SHP77 (cell line): Measurements from ENCODE around the gene GLB1L3.
A peak's percentile ranks its signal among the peaks of the same experiment; 100 is the strongest.
"Not testable (repeated sequence)": the region's sequence is repeated elsewhere in the genome, so short reads cannot be mapped to it uniquely, and the experiment has no call there.

ENCODE experiments used
- DNase-seq, 2 experiments: peaks; one replicate each; lab custom pipeline; 2025; lab: John Stamatoyannopoulos, UW

Gene GLB1L3

DNA sequence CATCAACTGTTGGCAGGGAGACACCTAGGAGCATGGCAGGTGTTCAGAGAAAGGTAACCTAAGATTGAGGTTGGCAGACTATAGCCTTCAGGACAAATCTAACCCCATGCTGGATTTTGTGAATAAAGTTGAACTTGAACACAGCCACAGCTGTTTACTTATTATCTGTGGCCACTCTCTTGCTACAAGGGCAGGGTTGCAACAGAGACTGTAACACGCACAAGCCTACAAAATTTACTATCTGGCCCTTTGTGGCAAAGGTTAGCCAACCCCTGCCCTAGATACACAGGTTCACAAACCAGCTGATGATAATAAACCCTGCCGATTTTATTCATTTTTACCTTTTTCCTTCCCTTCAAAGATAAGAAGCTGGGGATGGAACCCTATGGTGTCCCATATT is 25.5 kb upstream of the GLB1L3 start:
- no peak for DNase-seq

- DNase-seq, result peak in 1 of 2 experiments; percentile 21
Observed at GRCh38 chr11:134252346-134253187, 23.6 kb upstream of the GLB1L3 start.

DNA sequence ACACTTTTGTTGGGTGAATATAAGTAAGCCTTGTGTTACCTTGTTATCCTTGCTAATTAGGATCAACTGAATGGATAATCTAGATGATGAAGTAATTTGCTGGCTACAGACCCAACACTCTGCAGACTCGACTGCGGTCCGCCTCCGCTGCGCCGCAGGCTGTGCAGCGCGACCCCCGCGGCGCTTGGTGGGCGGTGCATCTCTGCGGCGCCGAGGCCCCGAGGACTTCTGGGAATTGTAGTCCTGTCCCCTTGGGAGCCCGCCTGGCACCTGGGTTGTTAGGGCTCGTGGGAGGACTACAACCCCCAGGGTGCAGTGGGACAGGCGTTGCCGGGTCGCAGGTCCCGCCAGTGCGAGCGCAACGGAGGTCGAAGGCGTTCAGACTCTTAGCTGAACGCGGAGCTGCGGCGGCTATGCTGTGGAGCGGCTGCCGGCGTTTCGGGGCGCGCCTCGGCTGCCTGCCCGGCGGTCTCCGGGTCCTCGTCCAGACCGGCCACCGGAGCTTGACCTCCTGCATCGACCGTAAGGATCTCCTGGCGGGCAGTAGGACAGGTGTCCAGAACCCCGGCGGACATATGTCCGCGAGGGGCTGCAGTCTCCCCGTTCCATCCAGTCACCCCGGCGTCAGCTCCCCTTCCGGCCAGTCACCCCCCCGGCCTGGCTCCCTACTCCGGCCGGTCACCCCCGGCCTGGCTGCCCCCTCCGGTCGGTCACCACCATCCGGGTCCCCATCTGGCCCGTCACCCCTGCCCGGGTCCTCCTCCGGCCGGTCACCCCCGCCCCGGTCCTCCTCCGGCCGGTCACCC is 22.8 kb upstream of the GLB1L3 start, which contains the start of the genes ACAD8 and THYN1:
Gene ACAD8, plus strand, starts transcription at position 381 of the 806 bp plus-strand sequence. Its CDS starts 33 bp downstream, at position 414.
Gene THYN1, minus strand, starts transcription at position 165 of the 806 bp plus-strand sequence. CDS start 470 bp downstream, outside the sequence.
- peak; percentile 96 to 98 for DNase-seq

GRCh38 chr11:134254433-134255183 is 21.6 kb upstream of the GLB1L3 start:
- no peak for DNase-seq

DNA sequence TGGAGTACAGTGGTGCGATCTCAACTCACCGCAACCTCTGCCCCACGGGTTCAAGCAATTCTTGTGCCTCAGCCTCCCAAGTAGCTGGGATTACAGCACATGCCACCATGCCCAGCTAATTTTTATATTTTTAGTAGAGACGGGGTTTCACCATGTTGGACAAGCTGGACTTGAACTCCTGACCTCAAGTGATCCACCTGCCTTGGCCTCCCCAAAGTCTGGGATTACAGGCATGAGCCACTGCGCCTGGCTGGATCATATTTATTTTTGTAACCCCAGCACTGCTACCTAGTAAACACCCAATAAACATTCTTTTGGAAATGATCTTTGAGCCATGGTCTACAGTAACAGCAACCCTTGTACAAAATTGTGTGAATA is 21.0 kb upstream of the GLB1L3 start:
- not testable (repeated sequence) for DNase-seq

GRCh38 chr11:134257101-134257500 is 19.1 kb upstream of the GLB1L3 start:
- DNase-seq, result no peak

DNA sequence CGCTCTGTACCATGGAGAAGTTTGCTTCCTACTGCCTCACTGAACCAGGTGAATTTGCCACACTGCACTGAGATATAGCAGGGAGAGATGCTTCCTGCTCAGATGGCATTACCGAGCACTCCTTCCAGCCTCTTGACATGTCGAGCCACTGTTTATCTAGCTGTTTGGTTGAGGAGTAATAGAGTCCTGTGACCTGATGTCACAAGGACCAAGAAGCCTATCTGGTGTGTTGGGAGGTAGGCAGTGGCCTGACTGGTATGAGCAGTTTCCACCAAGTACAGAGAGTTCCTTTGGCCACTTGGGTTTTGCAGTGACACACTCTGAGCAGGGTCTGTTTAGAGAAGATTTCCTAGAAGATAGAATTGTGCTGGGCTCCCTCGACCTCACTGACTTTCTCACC is 17.6 kb upstream of the GLB1L3 start:
- no peak for DNase-seq

DNA sequence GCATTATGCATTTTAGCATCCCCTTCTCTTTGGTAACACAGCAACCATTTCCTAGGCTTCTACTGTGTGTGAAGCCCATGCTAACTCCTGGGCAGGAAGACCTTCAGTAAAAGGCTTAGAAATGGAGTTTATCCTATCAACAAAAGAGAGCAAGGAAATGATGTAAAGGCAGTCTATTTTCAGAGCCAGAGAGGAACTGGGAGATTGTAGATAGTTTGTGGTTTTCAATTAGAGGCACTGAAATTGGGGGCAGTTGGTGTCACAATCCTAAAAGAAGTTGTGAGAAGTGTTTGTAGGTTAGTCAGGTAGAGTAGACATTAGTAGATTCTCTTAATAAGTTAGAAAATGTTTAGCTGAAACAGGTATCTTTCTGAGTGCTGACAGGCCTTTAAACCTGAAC is 15.7 kb upstream of the GLB1L3 start:
- no peak for DNase-seq

DNA sequence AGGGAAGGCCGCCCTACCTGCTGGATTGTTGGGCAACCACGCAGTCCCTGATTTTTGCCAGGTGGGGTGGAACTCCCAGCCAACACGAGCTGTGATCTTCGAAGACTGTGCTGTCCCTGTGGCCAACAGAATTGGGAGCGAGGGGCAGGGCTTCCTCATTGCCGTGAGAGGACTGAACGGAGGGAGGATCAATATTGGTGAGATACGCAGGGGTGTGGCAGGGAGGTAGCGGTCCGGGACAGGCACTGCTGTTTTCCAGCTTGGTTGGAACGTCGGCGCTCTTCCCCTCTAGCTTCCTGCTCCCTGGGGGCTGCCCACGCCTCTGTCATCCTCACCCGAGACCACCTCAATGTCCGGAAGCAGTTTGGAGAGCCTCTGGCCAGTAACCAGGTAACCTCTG is 15.2 kb upstream of the GLB1L3 start:
- no peak for DNase-seq

DNA sequence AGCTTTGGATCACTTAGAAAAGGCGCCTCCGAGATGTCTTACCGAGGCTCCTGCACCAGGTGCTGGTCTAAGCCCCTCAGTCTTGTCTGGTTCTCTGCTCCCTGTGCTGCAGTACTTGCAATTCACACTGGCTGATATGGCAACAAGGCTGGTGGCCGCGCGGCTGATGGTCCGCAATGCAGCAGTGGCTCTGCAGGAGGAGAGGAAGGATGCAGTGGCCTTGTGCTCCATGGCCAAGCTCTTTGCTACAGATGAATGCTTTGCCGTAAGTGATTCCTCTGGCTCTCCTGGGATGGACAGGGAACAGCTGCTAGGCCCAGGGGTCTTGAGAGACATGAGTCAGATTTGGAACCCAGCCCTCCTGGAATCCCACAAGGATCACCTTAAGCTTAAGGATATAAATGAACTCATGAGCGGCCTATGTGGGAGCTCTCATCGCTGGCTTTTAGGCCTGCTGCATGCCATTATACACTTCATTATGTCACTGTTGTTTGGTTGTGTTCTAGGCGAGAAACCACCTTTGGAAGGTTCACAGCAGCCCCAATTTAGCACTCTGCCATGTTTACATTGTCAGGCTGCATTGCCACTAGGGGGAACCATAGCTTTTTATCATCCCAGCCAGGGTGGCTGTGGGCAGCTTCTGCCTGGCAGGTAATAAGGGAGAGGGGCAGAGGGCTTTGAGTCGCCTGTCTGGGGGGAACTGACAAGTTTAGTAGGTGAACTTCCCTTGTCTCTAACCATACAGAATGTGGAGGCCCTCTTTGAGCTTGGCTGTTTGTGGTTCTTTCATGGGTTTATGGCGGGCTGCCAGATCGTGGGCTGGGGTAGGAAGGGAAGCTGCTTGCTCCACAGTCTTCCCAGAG is 14.3 kb upstream of the GLB1L3 start:
- DNase-seq, result peak; percentile 12 to 20

- DNase-seq, result no peak
Observed at GRCh38 chr11:134264966-134265764, 11.0 kb upstream of the GLB1L3 start.

- no peak for DNase-seq
Observed at GRCh38 chr11:134266440-134266839, 9.7 kb upstream of the GLB1L3 start.

DNA sequence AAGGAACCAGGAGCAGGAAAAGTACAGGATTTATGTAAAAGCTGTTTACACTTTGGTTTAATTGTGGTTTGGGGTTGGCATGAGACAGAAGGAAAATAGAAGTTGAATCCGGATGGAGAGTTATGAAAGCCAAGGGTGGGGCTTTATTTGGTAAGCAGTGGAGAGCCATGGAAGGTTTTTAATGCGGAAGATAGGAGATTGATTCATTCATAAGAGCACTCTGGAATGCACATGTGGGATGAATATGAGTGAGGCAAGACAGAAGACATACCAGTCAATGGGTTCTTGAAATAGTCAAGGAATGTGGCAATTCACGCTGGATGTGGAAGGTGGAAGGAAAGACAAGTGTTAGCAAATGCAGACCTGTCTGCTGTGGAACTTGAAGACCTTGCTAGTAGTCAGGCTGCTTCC is 9.3 kb upstream of the GLB1L3 start:
- DNase-seq, result no peak

DNA sequence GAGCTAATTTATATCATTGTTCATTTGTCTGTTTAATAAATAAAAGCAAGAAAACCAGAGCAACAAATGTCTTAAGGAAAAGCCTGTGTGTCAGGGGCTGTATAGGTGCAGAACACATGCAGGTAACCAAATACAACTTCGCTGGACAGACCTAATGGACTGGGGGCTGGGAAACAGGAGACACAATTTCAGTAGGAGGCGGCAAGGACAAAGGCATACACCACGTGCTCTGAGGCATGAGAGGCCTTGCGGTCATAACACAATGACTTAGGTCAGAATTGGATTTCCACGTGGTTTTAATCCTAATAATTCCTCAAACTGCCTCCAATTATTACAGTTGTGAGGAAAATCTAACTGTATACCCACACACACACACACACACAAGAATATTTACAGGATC is 8.7 kb upstream of the GLB1L3 start:
- no peak for DNase-seq

DNA sequence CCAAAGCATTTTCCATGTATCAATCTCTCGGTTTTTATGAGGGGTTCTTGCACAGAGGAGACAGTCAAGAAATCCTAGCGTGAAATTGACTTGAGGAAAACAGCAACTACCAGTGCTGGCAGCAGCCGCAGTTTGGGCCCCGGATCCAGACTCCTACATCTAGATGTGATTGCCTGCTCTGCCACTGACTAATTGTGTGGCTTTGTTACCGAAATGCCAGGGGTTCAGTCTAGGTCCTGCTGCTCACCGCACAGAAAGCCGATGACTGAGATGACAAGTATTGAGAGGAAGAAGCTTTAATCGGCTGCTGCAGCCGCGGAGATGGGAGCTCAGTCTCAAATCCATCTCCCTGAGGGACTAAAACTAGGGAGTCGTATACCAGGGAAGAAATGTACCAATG is 8.2 kb upstream of the GLB1L3 start:
- no peak for DNase-seq

DNA sequence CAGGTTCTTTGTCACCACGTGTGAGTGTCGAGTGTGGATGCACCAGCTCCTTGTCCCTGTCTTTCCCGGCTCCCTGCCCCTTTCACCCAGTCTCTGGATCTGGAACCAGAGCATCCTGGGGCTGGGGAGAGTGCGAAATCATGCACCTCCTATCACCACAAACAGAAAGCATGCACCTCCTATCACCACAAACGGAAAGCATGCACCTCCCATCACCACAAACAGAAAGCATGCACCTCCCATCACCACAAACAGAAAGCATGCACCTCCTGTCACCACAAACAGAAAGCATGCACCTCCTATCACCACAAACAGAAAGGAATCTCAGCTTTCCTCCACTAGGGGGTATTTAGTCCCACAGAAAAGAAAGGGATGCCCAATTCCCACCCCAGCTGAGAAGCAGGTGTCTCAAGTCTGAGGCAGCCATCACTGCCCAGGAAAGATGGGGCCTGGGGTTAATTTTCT is 5.9 kb upstream of the GLB1L3 start:
- peak in 1 of 2 experiments; percentile 12 for DNase-seq

GRCh38 chr11:134271978-134272377 is 4.2 kb upstream of the GLB1L3 start:
- no peak for DNase-seq

- peak; percentile 21 to 34 for DNase-seq
Observed at GRCh38 chr11:134272381-134273316, 3.5 kb upstream of the GLB1L3 start.

GRCh38 chr11:134273317-134273712 is 2.9 kb upstream of the GLB1L3 start:
- DNase-seq, result no peak
